H1 (cell line): ENCODE data around the gene WRAP73.

ENCODE experiments used
- CTCF ChIP-seq, 3 experiments: IDR thresholded peaks; 1 replicate in 2 of 3; 2 replicates in 1 of 3; pipeline versions ENCODE4 v1.5.1 to v1.6.1; 2011; ENCODE audit warnings: low read length in 3 of 3, mild to moderate bottlenecking in 3 of 3, inconsistent platforms in 2 of 3, low read depth in 1 of 3, moderate library complexity in 1 of 3; ENCODE audit not compliant: insufficient read depth in 1 of 3; ENCODE audit errors: control extremely low read depth in 1 of 3
- EP300 ChIP-seq, 2 experiments: IDR thresholded peaks; 1 replicate in 1 of 2; 2 replicates in 1 of 2; pipeline ENCODE4 v1.6.1; 2011 to 2012; ENCODE audit warnings: low read depth in 2 of 2, low read length in 2 of 2, mild to moderate bottlenecking in 2 of 2, borderline replicate concordance in 1 of 2, inconsistent platforms in 1 of 2, moderate library complexity in 1 of 2
- EZH2 ChIP-seq: fragments of 200-600 bp; sonication (generic); IDR thresholded peaks from 2 replicates; pipeline ENCODE4 v1.7.1; 2012; ENCODE audit warnings: low read depth, mild to moderate bottlenecking, moderate library complexity, low read length, inconsistent platforms; ENCODE audit not compliant: severe bottlenecking
- GTF2F1 ChIP-seq: IDR thresholded peaks from 2 replicates; pipeline ENCODE4 v1.6.1; 2012; ENCODE audit warnings: low read depth, low read length, improper control_type of control experiment, borderline replicate concordance
- MAX ChIP-seq: IDR thresholded peaks from 2 replicates; pipeline ENCODE4 v1.6.1; 2012; ENCODE audit warnings: inconsistent platforms
- POLR2A ChIP-seq, 2 experiments: IDR thresholded peaks; 1 replicate in 1 of 2; 2 replicates in 1 of 2; pipeline ENCODE4 v1.6.1; 2011; ENCODE audit warnings: low read depth in 2 of 2, low read length in 2 of 2, mild to moderate bottlenecking in 2 of 2; ENCODE audit errors: control extremely low read depth in 1 of 2
- TCF12 ChIP-seq: IDR thresholded peaks from 2 replicates; pipeline ENCODE4 v1.6.1; 2011; ENCODE audit warnings: low read depth, mild to moderate bottlenecking, low read length
- YY1 ChIP-seq: IDR thresholded peaks from 2 replicates; pipeline ENCODE4 v1.6.1; 2011; ENCODE audit warnings: low read depth, mild to moderate bottlenecking, low read length

- TF ChIP-seq TCF12 (no peak), EZH2 (no peak), MAX (no peak), CTCF (IDR thresholded peaks at IDR 0.05; ENCODE audit: control extremely low read depth in 1 of 3, insufficient read depth in 1 of 3, low read depth in 1 of 3, low read length in 3 of 3) (no peak), YY1 (no peak), GTF2F1 (no peak), POLR2A (IDR thresholded peaks at IDR 0.05; ENCODE audit: control extremely low read depth in 1 of 2, low read depth in 2 of 2, low read length in 2 of 2) (no peak), EP300 (IDR thresholded peaks at IDR 0.05; ENCODE audit: borderline replicate concordance in 1 of 2, low read depth in 2 of 2, low read length in 2 of 2) (no peak)
Observed at GRCh38 chr1:3585940-3586568, 63.8 kb downstream of the WRAP73 start.
